GM12801 (cell line): ENCODE results near the gene TIAM2.

Experiments
- TF ChIP-seq, protein P1 (sequence below): IDR thresholded peaks from one replicate; pipeline ENCODE4 v1.5.1; 2011; ENCODE audit warnings: control low read depth; ENCODE audit not compliant: insufficient read length; ENCODE audit errors: extremely low read depth

Gene TIAM2

DNA sequence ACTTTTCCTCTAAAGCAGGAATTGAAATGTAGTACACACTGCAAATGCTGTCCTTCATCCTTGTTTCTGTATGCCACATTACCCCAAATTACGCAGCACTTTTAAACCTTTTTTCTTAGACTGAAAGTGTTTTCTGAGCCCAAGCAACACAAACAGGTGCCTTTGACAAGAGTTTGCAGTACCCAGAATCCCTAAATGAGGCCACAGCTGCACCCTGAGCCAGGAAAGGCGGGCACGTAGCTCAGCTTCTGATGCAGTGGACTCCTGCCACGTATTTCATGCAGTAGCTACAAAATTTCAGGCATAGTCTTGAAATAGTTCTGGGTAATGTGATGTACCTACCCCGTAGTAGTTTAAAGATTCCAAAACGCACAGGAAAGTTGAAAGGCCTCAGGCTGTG, 237.7 kb downstream of the TIAM2 start:
- TF ChIP-seq, protein P1, sequence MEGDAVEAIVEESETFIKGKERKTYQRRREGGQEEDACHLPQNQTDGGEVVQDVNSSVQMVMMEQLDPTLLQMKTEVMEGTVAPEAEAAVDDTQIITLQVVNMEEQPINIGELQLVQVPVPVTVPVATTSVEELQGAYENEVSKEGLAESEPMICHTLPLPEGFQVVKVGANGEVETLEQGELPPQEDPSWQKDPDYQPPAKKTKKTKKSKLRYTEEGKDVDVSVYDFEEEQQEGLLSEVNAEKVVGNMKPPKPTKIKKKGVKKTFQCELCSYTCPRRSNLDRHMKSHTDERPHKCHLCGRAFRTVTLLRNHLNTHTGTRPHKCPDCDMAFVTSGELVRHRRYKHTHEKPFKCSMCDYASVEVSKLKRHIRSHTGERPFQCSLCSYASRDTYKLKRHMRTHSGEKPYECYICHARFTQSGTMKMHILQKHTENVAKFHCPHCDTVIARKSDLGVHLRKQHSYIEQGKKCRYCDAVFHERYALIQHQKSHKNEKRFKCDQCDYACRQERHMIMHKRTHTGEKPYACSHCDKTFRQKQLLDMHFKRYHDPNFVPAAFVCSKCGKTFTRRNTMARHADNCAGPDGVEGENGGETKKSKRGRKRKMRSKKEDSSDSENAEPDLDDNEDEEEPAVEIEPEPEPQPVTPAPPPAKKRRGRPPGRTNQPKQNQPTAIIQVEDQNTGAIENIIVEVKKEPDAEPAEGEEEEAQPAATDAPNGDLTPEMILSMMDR = no peak

DNA sequence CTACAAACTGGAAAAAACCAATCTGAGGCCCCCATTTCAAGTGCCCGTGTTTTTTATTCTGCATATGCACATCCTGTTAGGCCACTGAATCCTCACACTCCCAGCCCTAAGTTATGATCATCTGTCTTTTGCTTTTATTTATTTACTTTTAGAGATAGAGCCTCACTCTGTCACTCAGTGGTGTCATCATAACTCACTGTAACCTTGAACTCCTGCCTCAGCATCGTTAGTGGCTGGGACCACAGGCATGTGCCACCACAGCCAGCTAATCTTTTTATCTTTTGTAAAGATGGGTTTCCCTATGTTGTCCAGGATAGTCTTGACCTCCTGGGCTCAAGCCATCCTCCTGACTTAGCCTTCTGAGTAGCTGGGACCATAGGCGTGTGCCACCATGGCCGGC, 239.1 kb downstream of the TIAM2 start:
- TF ChIP-seq, protein P1 = no peak

DNA sequence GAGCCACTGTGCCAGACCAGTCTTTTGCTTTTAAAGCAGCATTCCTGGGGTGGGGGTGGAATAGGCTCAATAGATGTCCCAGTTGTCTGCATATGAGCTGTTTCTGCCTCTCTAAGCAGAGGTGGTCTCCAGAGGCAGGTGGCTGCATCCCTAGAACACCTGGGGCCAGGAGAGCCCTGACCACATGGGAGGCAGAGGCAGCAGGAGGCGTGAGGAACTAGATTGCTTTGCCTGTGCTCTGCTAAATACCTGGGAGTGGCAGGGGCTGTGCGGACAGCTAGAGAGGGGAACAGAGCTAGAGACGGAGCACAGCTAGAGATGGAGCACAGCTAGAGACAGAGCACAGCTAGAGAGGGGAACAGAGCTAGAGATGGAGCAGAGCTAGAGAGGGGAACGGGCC, 239.6 kb downstream of the TIAM2 start:
- TF ChIP-seq, protein P1 = no peak

DNA sequence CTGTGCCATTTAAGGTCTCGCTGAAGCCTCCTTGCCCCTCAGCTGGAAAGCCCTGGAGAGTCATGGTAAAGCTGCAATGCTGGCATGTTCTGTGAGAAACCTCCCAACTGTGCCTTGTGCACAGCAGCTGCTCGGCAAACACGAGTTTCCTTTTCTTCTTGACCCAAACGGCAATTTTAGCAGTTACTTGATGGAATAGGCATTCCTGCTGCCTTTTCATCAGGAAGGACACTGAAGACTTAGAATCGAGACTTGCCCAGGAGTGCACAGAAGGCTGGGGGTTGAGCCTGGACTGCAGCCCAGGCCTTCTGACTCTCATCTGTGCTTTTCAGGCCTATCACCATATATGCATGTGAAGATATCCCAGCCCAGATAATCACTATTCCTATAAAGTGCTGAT, 240.0 kb downstream of the TIAM2 start:
- TF ChIP-seq, protein P1 = no peak

DNA sequence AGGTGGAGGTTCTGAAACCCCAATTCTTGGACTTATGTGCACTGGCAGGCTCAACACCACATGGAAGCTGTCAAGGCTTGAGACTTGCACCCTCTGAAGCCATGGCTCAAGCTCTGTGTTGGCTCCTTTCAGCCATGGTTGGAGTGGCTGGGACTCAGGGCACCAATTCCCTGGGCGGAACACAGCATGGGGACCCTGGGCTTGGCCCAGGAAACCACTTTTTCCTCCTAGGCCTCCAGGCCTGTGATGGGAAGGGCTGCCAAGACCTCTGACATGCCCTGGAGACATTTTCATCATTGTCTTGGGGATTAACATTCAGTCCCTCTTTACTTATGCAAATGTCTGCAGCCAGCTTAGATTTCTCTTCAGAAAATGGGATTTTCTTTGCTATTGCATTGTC, 242.5 kb downstream of the TIAM2 start:
- TF ChIP-seq, protein P1 = no peak

DNA sequence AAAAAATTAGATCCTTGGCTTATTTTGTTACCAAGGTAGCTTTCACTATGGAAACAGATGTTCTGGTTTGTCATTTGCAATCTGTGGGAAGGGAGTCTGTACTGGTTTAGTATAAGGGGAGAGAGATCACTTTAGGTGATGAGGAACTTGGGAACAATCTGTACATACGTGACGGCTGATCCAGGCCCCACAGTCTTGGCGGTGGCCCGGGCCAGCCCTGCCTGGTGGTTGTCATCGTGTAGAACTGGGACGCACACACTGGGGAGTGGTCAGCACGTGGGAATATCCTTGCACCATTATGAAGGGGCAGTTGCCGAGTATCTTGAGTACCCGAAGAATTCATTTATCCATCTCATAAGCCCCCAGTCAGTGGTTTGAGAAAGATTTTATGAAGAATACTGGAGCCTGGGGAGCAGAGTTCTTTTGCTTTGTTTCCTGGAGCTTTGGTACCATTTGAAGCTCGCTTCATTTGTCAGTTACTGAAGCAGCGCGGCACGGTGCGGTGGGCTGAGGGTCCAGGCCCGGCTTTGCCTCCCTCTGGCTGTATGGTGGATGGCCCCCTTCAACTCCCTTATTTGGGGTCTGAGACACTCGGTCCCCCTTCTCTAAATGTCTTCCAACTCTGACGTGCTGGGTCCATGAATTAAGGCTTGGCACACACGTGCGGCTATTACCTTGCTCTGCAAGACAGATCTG, 245.9 kb downstream of the TIAM2 start:
- TF ChIP-seq, protein P1 = no peak

DNA sequence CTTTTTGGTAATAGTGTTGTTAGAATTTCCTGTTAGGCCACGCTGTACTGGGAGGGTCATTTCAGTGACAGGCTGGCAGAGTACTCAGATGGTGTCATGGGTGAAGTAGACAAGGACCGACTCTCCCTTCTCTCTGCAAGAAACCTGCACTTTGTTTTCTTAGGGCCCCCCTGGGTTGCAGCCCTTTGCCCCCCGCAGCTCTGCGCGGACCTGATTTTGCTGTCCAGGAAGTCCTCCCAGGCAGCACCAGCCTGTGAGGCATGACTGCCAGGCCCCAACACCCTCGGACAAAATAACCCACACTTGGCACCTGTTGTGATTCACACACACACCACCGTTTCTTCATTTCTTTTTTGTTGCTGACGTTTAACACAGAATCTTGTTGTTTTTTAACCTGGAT, 246.9 kb downstream of the TIAM2 start:
- TF ChIP-seq, protein P1 = no peak
